MM.1S (cell line): ENCODE measurements around the gene IPCEF1.

Experiments
- CTCF ChIP-seq: fragments of 300-600 bp; sonication (generic); IDR thresholded peaks from 2 replicates; pipeline ENCODE4 v1.5.1; 2016; ENCODE audit warnings: antibody characterized with exemption, low read length, mixed read lengths
- EZH2 ChIP-seq: fragments of 300-600 bp; sonication (generic); optimal IDR thresholded peaks from 2 replicates; pipeline ENCODE3; 2017; ENCODE audit warnings: low read depth, mild to moderate bottlenecking, antibody characterized with exemption, low read length, mixed read lengths
- EZH2phosphoT487 ChIP-seq: fragments of 300-600 bp; sonication (generic); IDR thresholded peaks from 2 replicates; pipeline ENCODE4 v1.6.1; 2018; ENCODE audit warnings: antibody characterized with exemption, low read length

GRCh38 chr6:154274168-154274567 lies 82.4 kb downstream of the IPCEF1 start:
- TF ChIP-seq CTCF (no peak), EZH2 (no peak), EZH2phosphoT487 (no peak)
